Activated naive CD4-positive, alpha-beta T cell treated with anti-CD3 and anti-CD28 coated beads, Interleukin-2, amount 10 ng/mL, durations not matched to agents 7 days and 5 days (primary cell): ENCODE measurements around the gene SH3GLB1.
"Not testable (repeated sequence)": the region's sequence is repeated elsewhere in the genome, so short reads cannot be mapped to it uniquely, and the experiment has no call there.

ENCODE experiments used
- CTCF ChIA-PET: fragments of 350-600 bp; sonication (Branson Sonifier 250); formaldehyde crosslinking; loops from one replicate; lab custom pipeline; 2021; ENCODE audit warnings: antibody characterized with exemption; lab: Charles Lee
- DNase-seq: peaks from one replicate; pipeline ENCODE4 v3.0.0-alpha.2; 2020
- H3K27ac Mint-ChIP-seq: one replicate; pipeline ENCODE4 v1.8.0; 2021; ENCODE audit warnings: mild to moderate bottlenecking, moderate library complexity, mixed read lengths
- H3K27me3 Mint-ChIP-seq: one replicate; pipeline ENCODE4 v1.8.0; 2021; ENCODE audit warnings: mild to moderate bottlenecking, mixed read lengths
- H3K36me3 Mint-ChIP-seq: one replicate; pipeline ENCODE4 v1.8.0; 2021; ENCODE audit warnings: mixed read lengths
- H3K4me1 Mint-ChIP-seq: one replicate; pipeline ENCODE4 v1.8.0; 2021; ENCODE audit warnings: mixed read lengths
- H3K4me3 Mint-ChIP-seq: one replicate; pipeline ENCODE4 v1.8.0; 2021; ENCODE audit warnings: mild to moderate bottlenecking, moderate library complexity, mixed read lengths
- H3K9me3 Mint-ChIP-seq: one replicate; pipeline ENCODE4 v1.8.0; 2021; ENCODE audit warnings: mixed read lengths

Gene SH3GLB1

GRCh38 chr1:86704458-86704971 is at the start of gene SH3GLB1:
TSS of gene SH3GLB1 (plus strand) at chr1:86704576. CDS start at chr1:86704900, 324 bp downstream.
- CTCF ChIA-PET = interaction anchor here (0.5 to 2.6 kb wide), 16 partner anchors 10 to 1722 kb away, joined by 3 to 10 read pairs (median 4); partner anchors contain the start of gene ODF2L
- peak; percentile 92 for DNase-seq
- Mint-ChIP-seq H3K9me3 (no peaks in the 10 kb centered on the region), H3K27ac (peak within 1 kb of the TSS; percentile 99), H3K4me1 (peaks cover 48% of the 10 kb centered on the region), H3K36me3 (peaks cover 11% of the 10 kb centered on the region), H3K4me3 (peak within 1 kb of the TSS; percentile 96), H3K27me3 (no peaks in the 10 kb centered on the region)

- DNase-seq, H3K4me3 Mint-ChIP-seq, H3K27ac Mint-ChIP-seq, H3K27me3 Mint-ChIP-seq, CTCF ChIA-PET, H3K36me3 Mint-ChIP-seq, H3K9me3 Mint-ChIP-seq, H3K4me1 Mint-ChIP-seq: not testable (repeated sequence)
These were observed 46.0 kb upstream of the SH3GLB1 start for GRCh38 chr1:86658381-86658780.

GRCh38 chr1:86666368-86666767 is 38.0 kb upstream of the SH3GLB1 start:
- no peak overlapping the region for H3K27ac Mint-ChIP-seq
- no peaks in the 10 kb centered on the region for H3K36me3 Mint-ChIP-seq
- no peaks in the 10 kb centered on the region for H3K4me1 Mint-ChIP-seq
- peaks cover 2% of the 10 kb centered on the region for H3K9me3 Mint-ChIP-seq
- H3K4me3 Mint-ChIP-seq = no peak overlapping the region
- CTCF ChIA-PET = no interaction called here
- no peaks in the 10 kb centered on the region for H3K27me3 Mint-ChIP-seq
- DNase-seq = no peak

GRCh38 chr1:86687595-86687994 is 16.8 kb upstream of the SH3GLB1 start:
- no peaks in the 10 kb centered on the region for H3K4me1 Mint-ChIP-seq
- CTCF ChIA-PET = no interaction called here
- no peak for DNase-seq
- H3K27ac Mint-ChIP-seq = no peak overlapping the region
- no peak overlapping the region for H3K4me3 Mint-ChIP-seq
- no peaks in the 10 kb centered on the region for H3K9me3 Mint-ChIP-seq
- H3K36me3 Mint-ChIP-seq = no peaks in the 10 kb centered on the region
- peaks cover 3% of the 10 kb centered on the region for H3K27me3 Mint-ChIP-seq

- Mint-ChIP-seq H3K4me3 (no peak overlapping the region), H3K36me3 (no peaks in the 10 kb centered on the region), H3K27me3 (peaks cover 4% of the 10 kb centered on the region), H3K9me3 (no peaks in the 10 kb centered on the region), H3K27ac (no peak overlapping the region), H3K4me1 (no peaks in the 10 kb centered on the region)
- DNase-seq = no peak
- CTCF ChIA-PET = interaction anchor here (0.5 kb wide), 1 partner anchor 299 kb away, joined by 3 read pairs; no protein-coding TSS in a partner anchor
These were observed 11.7 kb upstream of the SH3GLB1 start for GRCh38 chr1:86692641-86693040.

- Mint-ChIP-seq H3K4me1 (peaks cover 2% of the 10 kb centered on the region), H3K27me3 (peaks cover 4% of the 10 kb centered on the region), H3K9me3 (no peaks in the 10 kb centered on the region), H3K27ac (no peak overlapping the region), H3K36me3 (no peaks in the 10 kb centered on the region), H3K4me3 (no peak overlapping the region)
- no peak for DNase-seq
- CTCF ChIA-PET = no interaction called here
These were observed 9.0 kb upstream of the SH3GLB1 start for GRCh38 chr1:86695400-86695799.

GRCh38 chr1:86696522-86696921 is 7.9 kb upstream of the SH3GLB1 start:
- peaks cover 3% of the 10 kb centered on the region for H3K4me1 Mint-ChIP-seq
- H3K4me3 Mint-ChIP-seq = no peak overlapping the region
- H3K9me3 Mint-ChIP-seq = no peaks in the 10 kb centered on the region
- no peak overlapping the region for H3K27ac Mint-ChIP-seq
- CTCF ChIA-PET = no interaction called here
- H3K36me3 Mint-ChIP-seq = no peaks in the 10 kb centered on the region
- DNase-seq = no peak
- peaks cover 4% of the 10 kb centered on the region for H3K27me3 Mint-ChIP-seq

GRCh38 chr1:86699186-86699585 is 5.2 kb upstream of the SH3GLB1 start:
- H3K4me1 Mint-ChIP-seq = peaks cover 20% of the 10 kb centered on the region
- CTCF ChIA-PET = no interaction called here
- no peak overlapping the region for H3K4me3 Mint-ChIP-seq
- H3K27me3 Mint-ChIP-seq = no peaks in the 10 kb centered on the region
- no peaks in the 10 kb centered on the region for H3K9me3 Mint-ChIP-seq
- no peak for DNase-seq
- H3K36me3 Mint-ChIP-seq = no peaks in the 10 kb centered on the region
- no peak overlapping the region for H3K27ac Mint-ChIP-seq

GRCh38 chr1:86701731-86702130 is 2.6 kb upstream of the SH3GLB1 start:
- no peak overlapping the region for H3K4me3 Mint-ChIP-seq
- H3K4me1 Mint-ChIP-seq = peaks cover 31% of the 10 kb centered on the region
- CTCF ChIA-PET = interaction anchor here (1.3 kb wide), 1 partner anchor 199 kb away, joined by 3 read pairs; no protein-coding TSS in a partner anchor
- DNase-seq = no peak
- peaks cover 4% of the 10 kb centered on the region for H3K36me3 Mint-ChIP-seq
- H3K27ac Mint-ChIP-seq = no peak overlapping the region
- H3K27me3 Mint-ChIP-seq = no peaks in the 10 kb centered on the region
- H3K9me3 Mint-ChIP-seq = no peaks in the 10 kb centered on the region

- CTCF ChIA-PET = interaction anchor here (1.2 to 2.4 kb wide), 6 partner anchors 18 to 343 kb away, joined by 4 to 10 read pairs (median 7); no protein-coding TSS in a partner anchor
- Mint-ChIP-seq H3K4me1 (peaks cover 42% of the 10 kb centered on the region), H3K27ac (peak overlapping the region; percentile 99), H3K4me3 (peak overlapping the region; percentile 92)
- not testable (repeated sequence) for DNase-seq, H3K36me3 Mint-ChIP-seq, H3K9me3 Mint-ChIP-seq, H3K27me3 Mint-ChIP-seq
These were observed 1.4 kb upstream of the SH3GLB1 start for GRCh38 chr1:86702954-86703494.

- CTCF ChIA-PET = interaction anchor here (1.1 to 2.5 kb wide), 11 partner anchors 15 to 382 kb away, joined by 3 to 10 read pairs (median 5); partner anchors contain the start of gene ODF2L
- Mint-ChIP-seq H3K9me3 (no peaks in the 10 kb centered on the region), H3K27me3 (no peaks in the 10 kb centered on the region), H3K4me3 (peak overlapping the region; percentile 92), H3K27ac (peak overlapping the region; percentile 99), H3K4me1 (peaks cover 42% of the 10 kb centered on the region), H3K36me3 (peaks cover 9% of the 10 kb centered on the region)
- no peak for DNase-seq
These were observed 499 bp upstream of the SH3GLB1 start for GRCh38 chr1:86703696-86704457.

GRCh38 chr1:86704972-86705664 is 742 bp downstream of the SH3GLB1 start:
- peak; percentile 58 for DNase-seq
- peak overlapping the region; percentile 96 for H3K4me3 Mint-ChIP-seq
- CTCF ChIA-PET = interaction anchor here (0.5 to 2.6 kb wide), 16 partner anchors 9 to 1722 kb away, joined by 3 to 10 read pairs (median 4); partner anchors contain the start of gene ODF2L
- no peaks in the 10 kb centered on the region for H3K27me3 Mint-ChIP-seq
- peaks cover 48% of the 10 kb centered on the region for H3K4me1 Mint-ChIP-seq
- H3K27ac Mint-ChIP-seq = peak overlapping the region; percentile 99
- H3K36me3 Mint-ChIP-seq = peaks cover 11% of the 10 kb centered on the region
- H3K9me3 Mint-ChIP-seq = no peaks in the 10 kb centered on the region

- peaks cover 45% of the 10 kb centered on the region for H3K4me1 Mint-ChIP-seq
- no peaks in the 10 kb centered on the region for H3K27me3 Mint-ChIP-seq
- H3K36me3 Mint-ChIP-seq = peaks cover 11% of the 10 kb centered on the region
- H3K4me3 Mint-ChIP-seq = peak overlapping the region; percentile 96
- CTCF ChIA-PET = interaction anchor here (0.8 to 2.6 kb wide), 9 partner anchors 9 to 321 kb away, joined by 3 to 8 read pairs (median 3); no protein-coding TSS in a partner anchor
- no peaks in the 10 kb centered on the region for H3K9me3 Mint-ChIP-seq
- DNase-seq = no peak
- H3K27ac Mint-ChIP-seq = peak overlapping the region; percentile 95
These were observed 1.2 kb downstream of the SH3GLB1 start for GRCh38 chr1:86705665-86705985.
